Stimulated activated CD8-positive, alpha-beta memory T cell treated with anti-CD3 and anti-CD28 coated beads, Interleukin-4, amount 100 ng/mL, for 4 hours (primary cell): Measurements from ENCODE around the gene NAA10.
A peak's percentile ranks its signal among the peaks of the same experiment; 100 is the strongest.

ENCODE experiments used
- DNase-seq, 2 donors: peaks; one replicate each; pipeline ENCODE4 v3.0.0-alpha.2; 2020; ENCODE audit warnings: low read depth in 2 of 2, low spot score in 1 of 2

Gene NAA10

DNA sequence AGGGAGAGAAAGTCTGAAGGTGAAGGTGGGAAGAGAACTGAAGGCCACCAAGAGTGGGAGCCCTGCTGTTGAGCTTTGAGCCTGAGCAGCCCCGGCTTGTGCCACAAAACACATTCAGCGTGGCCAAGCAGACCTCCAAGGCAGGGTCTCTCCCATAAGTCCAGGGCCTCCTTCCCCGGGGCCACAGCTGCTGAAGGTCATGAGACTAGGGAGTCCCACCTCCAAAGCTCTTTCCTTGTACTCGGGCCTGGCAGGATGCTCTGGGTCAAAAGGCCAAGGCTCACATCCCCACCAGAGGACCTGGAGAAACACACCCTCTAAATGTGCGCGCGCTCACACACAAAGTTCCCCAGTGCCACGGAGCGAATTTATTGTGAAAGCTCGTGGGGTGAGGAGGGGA, 5.3 kb downstream of the NAA10 start:
- DNase-seq: no peak

DNA sequence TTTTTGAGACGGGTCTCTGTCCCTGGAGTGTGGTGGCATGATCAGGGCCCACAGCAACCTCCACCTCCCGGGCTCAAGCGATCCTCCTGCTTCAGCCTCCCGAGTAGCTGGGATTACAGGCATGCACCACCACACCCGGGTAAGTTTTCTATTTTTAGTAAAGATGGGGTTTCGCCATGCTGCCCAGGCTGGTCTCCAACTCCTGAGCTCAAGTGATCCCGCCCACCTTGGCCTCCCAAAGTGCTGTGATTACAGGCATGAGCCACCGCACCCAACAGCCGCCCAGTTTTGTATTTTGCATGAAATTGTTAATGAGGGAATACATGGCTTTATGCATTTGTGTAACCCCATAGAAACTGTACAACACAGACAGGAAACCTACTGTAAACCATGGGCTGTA, 6.0 kb downstream of the NAA10 start:
- no peak for DNase-seq

- peak; percentile 71 to 92 for DNase-seq
Measured at GRCh38 chrX:153927922-153928760, 6.7 kb downstream of the NAA10 start.

GRCh38 chrX:153927672-153927921, 7.2 kb downstream of the NAA10 start:
- no peak for DNase-seq

DNA sequence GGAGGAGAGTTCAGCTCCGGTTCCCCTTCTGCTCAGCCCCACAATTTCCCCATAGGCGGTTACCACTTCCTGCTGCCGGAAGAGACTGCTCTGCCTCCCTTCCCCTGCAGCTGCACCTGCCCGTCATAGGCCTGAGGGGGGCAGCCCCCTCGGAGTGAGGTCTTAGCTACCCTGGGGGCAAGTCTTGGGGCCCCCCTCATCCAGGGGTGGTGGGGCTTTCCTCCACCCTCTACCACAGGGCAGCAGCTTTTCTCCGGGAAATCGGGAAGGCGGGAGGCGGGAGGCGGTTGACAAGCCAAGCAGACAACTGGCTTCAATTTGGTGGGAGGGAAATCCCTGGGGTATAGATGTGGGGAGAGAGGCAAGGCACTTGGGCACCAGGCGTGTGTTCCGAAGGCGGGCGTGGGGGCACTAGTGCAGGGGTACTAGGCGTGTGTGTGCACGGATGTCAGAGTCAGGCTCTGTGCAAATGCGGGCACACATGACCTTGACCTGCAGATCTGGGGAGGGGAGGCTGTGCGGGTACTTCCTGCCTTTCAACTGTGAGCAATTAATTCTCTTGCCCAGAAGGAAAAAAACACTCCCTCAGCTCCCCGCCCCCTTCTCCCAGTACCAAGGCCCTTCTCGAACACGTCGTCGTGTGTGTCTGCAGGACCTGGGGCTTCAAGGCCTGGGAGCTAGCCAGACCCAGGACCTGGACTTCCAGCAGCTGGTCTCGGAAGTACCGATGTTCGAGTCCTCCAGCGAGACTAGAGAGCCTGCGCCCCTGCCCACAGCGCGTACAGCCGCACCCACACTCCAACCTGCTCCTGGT, 7.8 kb downstream of the NAA10 start:
- peak; percentile 34 to 65 for DNase-seq

GRCh38 chrX:153926552-153926857, 8.3 kb downstream of the NAA10 start:
- no peak for DNase-seq

GRCh38 chrX:153925739-153926551, 8.9 kb downstream of the NAA10 start, which contains the start of gene ARHGAP4:
TSS of gene ARHGAP4 (minus strand) at chrX:153926264. CDS start at chrX:153926202, 62 bp downstream.
- DNase-seq: no peak

- no peak for DNase-seq
Measured at GRCh38 chrX:153925387-153925738, 9.5 kb downstream of the NAA10 start.

GRCh38 chrX:153924149-153924861, 10.5 kb downstream of the NAA10 start:
- DNase-seq: no peak

- no peak for DNase-seq
Measured at GRCh38 chrX:153922932-153923857, 11.6 kb downstream of the NAA10 start.

DNA sequence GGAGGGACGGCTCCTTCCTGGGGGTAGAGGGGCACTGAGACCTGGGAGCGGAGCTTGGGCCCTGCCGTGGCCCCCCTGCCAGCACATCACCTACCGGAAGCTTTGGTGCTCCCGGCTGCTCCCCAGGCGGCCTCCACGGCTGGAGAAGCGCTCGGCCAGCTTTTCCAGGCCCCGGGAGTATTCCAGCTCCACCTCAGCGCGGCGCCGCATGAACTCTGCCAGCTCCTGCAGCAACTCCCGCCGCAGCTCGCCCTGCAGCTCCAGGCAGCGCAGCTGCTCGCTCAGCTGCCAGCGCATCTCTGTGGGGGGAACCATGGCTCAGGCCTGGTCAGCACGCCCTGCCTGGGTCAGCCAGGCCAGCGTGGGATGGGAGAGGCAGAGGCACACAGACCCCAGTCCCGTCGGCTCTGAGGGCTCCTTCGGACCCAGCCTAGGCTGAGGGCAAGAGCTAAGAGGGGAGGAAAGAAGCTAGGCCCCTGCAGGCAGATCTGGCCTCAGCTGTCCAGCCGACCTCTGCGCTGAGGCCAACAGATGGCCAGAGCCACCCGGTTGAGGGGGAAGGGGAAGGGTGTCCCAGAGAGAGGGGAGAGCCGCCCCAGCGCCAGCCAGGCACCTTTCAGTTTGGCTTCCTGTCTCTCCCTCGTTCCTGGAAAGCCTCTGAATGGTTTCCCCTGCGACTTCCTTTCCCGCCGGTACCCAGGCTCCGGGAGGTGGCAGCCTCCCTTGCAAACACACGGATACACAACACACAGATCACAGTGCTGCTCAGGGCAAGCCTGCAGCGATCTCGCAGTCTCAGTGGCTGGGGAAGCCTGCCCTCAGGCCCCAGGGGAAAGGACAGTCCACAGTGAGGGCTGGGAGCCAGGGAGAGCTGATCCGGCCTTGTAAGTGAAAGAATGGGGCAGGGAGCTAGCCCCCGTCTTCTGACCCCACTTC, 13.1 kb downstream of the NAA10 start:
- no peak for DNase-seq

GRCh38 chrX:153921070-153921469, 13.8 kb downstream of the NAA10 start:
- no peak for DNase-seq

DNA sequence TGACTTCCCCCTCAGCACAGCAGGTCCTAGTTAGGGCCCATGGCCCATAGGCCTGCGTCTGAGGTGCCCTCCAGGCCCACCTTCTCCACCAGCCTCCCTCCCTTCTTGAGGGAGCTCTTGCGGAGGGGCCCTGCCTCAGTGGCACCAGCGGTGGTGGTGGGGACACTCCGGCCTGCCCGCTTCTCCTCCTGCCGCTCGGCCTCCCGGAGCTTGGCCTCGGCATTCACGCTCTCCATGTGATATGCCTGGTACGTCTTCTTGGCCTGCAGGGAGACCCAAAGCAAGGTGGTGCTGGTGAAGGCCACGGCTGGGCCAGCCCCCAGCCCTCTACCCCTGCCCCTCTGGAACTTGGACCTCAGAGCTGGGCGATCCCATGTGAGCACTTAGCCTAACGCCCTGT, 14.3 kb downstream of the NAA10 start:
- DNase-seq: no peak

DNA sequence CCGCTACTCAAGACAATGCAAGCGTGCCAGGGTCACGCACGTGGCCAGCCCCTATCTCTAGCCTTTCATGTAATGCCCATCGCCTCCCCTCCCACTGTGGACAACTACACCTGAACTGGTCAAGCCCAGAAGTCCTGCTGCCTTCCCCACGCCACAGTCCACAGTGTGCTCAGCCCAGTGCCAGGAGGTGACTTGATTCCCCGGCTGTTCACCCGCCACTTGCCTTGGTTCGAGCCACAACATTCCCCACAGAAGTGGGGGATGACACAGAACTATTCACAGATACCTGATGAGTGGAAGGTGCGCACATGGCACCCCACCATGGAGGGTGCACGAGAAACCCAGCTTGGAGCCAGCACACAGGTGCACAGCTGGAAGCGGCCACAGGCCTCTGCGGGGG, 15.6 kb downstream of the NAA10 start:
- DNase-seq: no peak

GRCh38 chrX:153917869-153918268, 17.0 kb downstream of the NAA10 start:
- no peak for DNase-seq

DNA sequence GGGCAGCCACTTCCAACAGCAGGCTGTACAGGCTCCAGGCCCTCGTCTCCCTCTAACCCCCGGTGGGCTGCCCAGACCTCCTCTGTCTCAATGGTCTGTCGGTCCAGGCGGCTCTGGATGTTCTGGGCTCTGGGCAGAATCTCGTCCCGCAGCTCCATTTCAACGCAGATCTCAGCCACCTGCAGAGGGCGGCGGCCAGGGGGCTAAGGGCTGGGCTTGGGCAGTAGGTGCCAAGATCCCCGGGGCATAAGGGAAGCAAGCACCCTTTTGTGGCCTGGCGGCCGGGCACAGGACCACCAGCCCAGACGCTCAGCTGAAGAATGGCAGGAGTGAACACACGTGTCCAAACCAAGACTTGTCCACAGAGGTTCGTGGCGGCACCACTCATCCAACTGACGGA, 21.1 kb downstream of the NAA10 start:
- no peak for DNase-seq

GRCh38 chrX:153913211-153913610, 21.6 kb downstream of the NAA10 start:
- DNase-seq: no peak

DNA sequence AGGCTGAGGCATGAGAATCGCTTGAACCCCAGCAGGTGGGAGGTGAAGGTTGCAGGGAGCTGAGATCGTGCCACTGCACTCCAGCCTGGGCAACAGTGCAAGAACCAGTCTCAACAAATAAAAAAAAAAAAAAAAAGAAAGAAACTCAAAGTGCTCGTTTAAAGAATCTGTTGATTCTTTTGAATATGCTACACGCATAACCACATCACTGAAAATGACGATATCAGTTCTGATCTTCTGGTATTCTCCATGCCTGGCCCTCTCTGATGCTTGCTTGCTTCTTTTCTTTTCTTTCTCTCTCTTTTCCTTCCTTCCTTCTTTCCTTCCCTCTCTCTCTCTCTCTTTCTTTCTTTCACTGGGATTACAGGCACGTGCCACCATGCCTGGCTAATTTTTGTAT, 23.0 kb downstream of the NAA10 start:
- no peak for DNase-seq

- no peak for DNase-seq
Measured at GRCh38 chrX:153910446-153910845, 24.4 kb downstream of the NAA10 start.
